HEK293 (cell line): ENCODE measurements around the gene TXLNA.

Experiments used
- CTCF ChIA-PET: fragments of 350-600 bp; formaldehyde crosslinking; extraction: SDS; loops from one replicate; lab custom pipeline; 2021; ENCODE audit warnings: antibody characterized with exemption; lab: Yijun Ruan, JAX
- POLR2A ChIA-PET: fragments of 300-600 bp; formaldehyde crosslinking; extraction: SDS; loops from one replicate; lab custom pipeline; 2020; ENCODE audit warnings: antibody characterized with exemption, inconsistent platforms; lab: Yijun Ruan, JAX
- H3K27ac ChIP-seq: fragments of 200-500 bp; sonication (Bioruptor generic); 2 replicates; pipeline ENCODE4 v1.5.1; 2014; ENCODE audit warnings: low read depth, low read length, control low read depth, inconsistent platforms; ENCODE audit errors: extremely low read depth
- H3K36me3 ChIP-seq, 2 experiments: fragments of 200-500 bp in 1 of 2; sonication (Bioruptor generic) in 1 of 2; 1 replicate in 1 of 2; 2 replicates in 1 of 2; pipeline ENCODE4 v1.5.1; 2014 to 2017; ENCODE audit warnings: inconsistent platforms in 2 of 2, low read length in 2 of 2; ENCODE audit not compliant: control insufficient read depth in 2 of 2, insufficient read depth in 1 of 2
- H3K4me1 ChIP-seq: fragments of 200-500 bp; sonication (Bioruptor generic); 2 replicates; pipeline ENCODE4 v1.5.1; 2014; ENCODE audit warnings: mild to moderate bottlenecking, low read length, inconsistent platforms; ENCODE audit not compliant: control insufficient read depth, insufficient read depth
- H3K4me3 ChIP-seq: 2 replicates; pipeline ENCODE4 v1.5.1; 2011; ENCODE audit warnings: low read depth, mild to moderate bottlenecking, control low read depth, low read length, moderate library complexity
- H3K9me3 ChIP-seq: fragments of 200-500 bp; sonication (Bioruptor generic); 2 replicates; pipeline ENCODE4 v1.5.1; 2014; ENCODE audit warnings: low read depth, low read length, inconsistent platforms; ENCODE audit not compliant: control insufficient read depth, insufficient read depth
- EGR2 ChIP-seq: fragments of 450-650 bp; formaldehyde crosslinking; IDR thresholded peaks from 2 replicates; pipeline ENCODE4 v1.5.1; 2016; ENCODE audit warnings: low read depth, missing biosample characterization, missing genetic modification characterization
- GLIS2 ChIP-seq: fragments of 450-650 bp; formaldehyde crosslinking; IDR thresholded peaks from 2 replicates; pipeline ENCODE4 v1.5.1; 2016; ENCODE audit warnings: missing biosample characterization, missing genetic modification characterization
- IKZF3 ChIP-seq: fragments of 450-650 bp; IDR thresholded peaks from 2 replicates; pipeline ENCODE4 v1.5.0; 2018; ENCODE audit warnings: missing biosample characterization, mild to moderate bottlenecking, missing genetic modification characterization, moderate library complexity
- OSR2 ChIP-seq: fragments of 450-650 bp; formaldehyde crosslinking; IDR thresholded peaks from 2 replicates; pipeline ENCODE4 v1.5.1; 2016; ENCODE audit warnings: missing biosample characterization, missing genetic modification characterization
- PRDM1 ChIP-seq: fragments of 450-650 bp; formaldehyde crosslinking; IDR thresholded peaks from 2 replicates; pipeline ENCODE4; 2016; ENCODE audit warnings: missing biosample characterization, missing genetic modification characterization
- SETDB1 ChIP-seq: IDR thresholded peaks from one replicate; pipeline ENCODE4 v1.6.1; 2017; ENCODE audit warnings: mild to moderate bottlenecking, low read length, moderate library complexity, mixed read lengths; ENCODE audit not compliant: insufficient read length
- SP2 ChIP-seq: fragments of 450-650 bp; formaldehyde crosslinking; IDR thresholded peaks from 2 replicates; pipeline ENCODE4 v1.5.1; 2016; ENCODE audit warnings: missing biosample characterization, missing genetic modification characterization
- ZBTB1 ChIP-seq: fragments of 450-650 bp; formaldehyde crosslinking; IDR thresholded peaks from 2 replicates; pipeline ENCODE4 v1.5.1; 2016; ENCODE audit warnings: missing biosample characterization, missing genetic modification characterization
- ZBTB8A ChIP-seq: fragments of 450-650 bp; formaldehyde crosslinking; IDR thresholded peaks from 2 replicates; pipeline ENCODE4 v1.5.1; 2016; ENCODE audit warnings: missing biosample characterization, missing genetic modification characterization
- ZFHX2 ChIP-seq: fragments of 450-650 bp; formaldehyde crosslinking; conservative IDR thresholded peaks from 2 replicates; pipeline ENCODE4 v1.5.1; 2016; ENCODE audit warnings: missing biosample characterization, missing genetic modification characterization
- ZNF223 ChIP-seq: fragments of 450-650 bp; formaldehyde crosslinking; IDR thresholded peaks from 2 replicates; pipeline ENCODE4 v1.5.1; 2016; ENCODE audit warnings: missing biosample characterization, missing genetic modification characterization
- ZNF302 ChIP-seq: fragments of 450-650 bp; formaldehyde crosslinking; IDR thresholded peaks from 2 replicates; pipeline ENCODE4 v1.5.1; 2016; ENCODE audit warnings: missing biosample characterization, missing genetic modification characterization, low read depth
- ZNF335 ChIP-seq: fragments of 450-650 bp; formaldehyde crosslinking; conservative IDR thresholded peaks from 2 replicates; pipeline ENCODE4 v1.5.1; 2016; ENCODE audit warnings: missing biosample characterization, missing genetic modification characterization
- ZNF341 ChIP-seq: fragments of 450-650 bp; formaldehyde crosslinking; IDR thresholded peaks from 2 replicates; pipeline ENCODE4; 2016; ENCODE audit warnings: low read depth, missing biosample characterization, missing genetic modification characterization
- ZNF391 ChIP-seq: fragments of 450-650 bp; formaldehyde crosslinking; IDR thresholded peaks from 2 replicates; pipeline ENCODE4 v1.5.1; 2016; ENCODE audit warnings: low read depth, missing biosample characterization, missing genetic modification characterization, borderline replicate concordance
- ZNF394 ChIP-seq: fragments of 450-650 bp; formaldehyde crosslinking; IDR thresholded peaks from 2 replicates; pipeline ENCODE4 v1.5.1; 2016; ENCODE audit warnings: missing biosample characterization, missing genetic modification characterization, mild to moderate bottlenecking, moderate library complexity, borderline replicate concordance
- ZNF416 ChIP-seq: fragments of 450-650 bp; formaldehyde crosslinking; IDR thresholded peaks from 2 replicates; pipeline ENCODE4 v1.5.1; 2016; ENCODE audit warnings: missing biosample characterization, missing genetic modification characterization
- ZNF510 ChIP-seq: fragments of 450-650 bp; formaldehyde crosslinking; IDR thresholded peaks from 2 replicates; pipeline ENCODE4 v1.5.1; 2018; ENCODE audit warnings: mild to moderate bottlenecking, missing genetic modification characterization, missing biosample characterization; ENCODE audit not compliant: insufficient replicate concordance
- ZNF514 ChIP-seq: fragments of 450-650 bp; formaldehyde crosslinking; IDR thresholded peaks from 2 replicates; pipeline ENCODE4 v1.5.1; 2016; ENCODE audit warnings: missing biosample characterization, missing genetic modification characterization
- ZNF558 ChIP-seq: fragments of 450-650 bp; formaldehyde crosslinking; IDR thresholded peaks from 2 replicates; pipeline ENCODE4 v1.5.1; 2016; ENCODE audit warnings: missing biosample characterization, missing genetic modification characterization
- ZNF580 ChIP-seq: fragments of 450-650 bp; formaldehyde crosslinking; IDR thresholded peaks from 2 replicates; pipeline ENCODE4 v1.5.1; 2016; ENCODE audit warnings: missing biosample characterization, missing genetic modification characterization
- ZNF670 ChIP-seq: fragments of 450-650 bp; formaldehyde crosslinking; IDR thresholded peaks from 2 replicates; pipeline ENCODE4 v1.5.1; 2016; ENCODE audit warnings: missing biosample characterization, missing genetic modification characterization, low read depth
- ZNF792 ChIP-seq: fragments of 450-650 bp; formaldehyde crosslinking; IDR thresholded peaks from 2 replicates; pipeline ENCODE4 v1.5.1; 2016; ENCODE audit warnings: missing biosample characterization, missing genetic modification characterization
- ZNF830 ChIP-seq: fragments of 450-650 bp; IDR thresholded peaks from 2 replicates; pipeline ENCODE4 v1.5.0; 2018; ENCODE audit warnings: missing biosample characterization, missing genetic modification characterization, low read depth, mild to moderate bottlenecking, moderate library complexity
- ZSCAN16 ChIP-seq: fragments of 450-650 bp; formaldehyde crosslinking; IDR thresholded peaks from 2 replicates; pipeline ENCODE4 v1.5.1; 2016; ENCODE audit warnings: missing biosample characterization, missing genetic modification characterization
- ZSCAN23 ChIP-seq: fragments of 450-650 bp; formaldehyde crosslinking; IDR thresholded peaks from 2 replicates; pipeline ENCODE4 v1.5.1; 2016; ENCODE audit warnings: missing biosample characterization, missing genetic modification characterization
- ZSCAN30 ChIP-seq: fragments of 450-650 bp; IDR thresholded peaks from 2 replicates; pipeline ENCODE4 v1.5.1; 2018; ENCODE audit warnings: missing biosample characterization, mild to moderate bottlenecking, missing genetic modification characterization, moderate library complexity

Gene TXLNA

GRCh38 chr1:32178380-32179192, 889 bp upstream of the TXLNA start:
- Histone ChIP-seq H3K9me3 (no peaks in the 10 kb centered on the region), H3K36me3 (peaks cover 8 to 44% of the 10 kb centered on the region in 2 experiments), H3K27ac (peak overlapping the region; percentile 76), H3K4me1 (peaks cover 6% of the 10 kb centered on the region; the same call in 1 of the 2 replicates), H3K4me3 (no peak overlapping the region)
- ChIA-PET POLR2A (interaction anchor here (0.6 to 2.7 kb wide), 22 partner anchors 9 to 216 kb away, joined by 3 to 26 read pairs (median 6); partner anchors contain the start of genes BSDC1, CCDC28B, HDAC1 and IQCC), CTCF (interaction anchor here (0.7 to 1.6 kb wide), 5 partner anchors 14 to 186 kb away, joined by 3 to 5 read pairs (median 4); partner anchors contain the start of gene TMEM39B)
- TF ChIP-seq ZSCAN16 (tag by site-specific recombination), result peak; percentile 87
- no peak for TF ChIP-seq ZNF670 (tag by site-specific recombination)
- TF ChIP-seq ZNF830, result no peak
- no peak for TF ChIP-seq ZNF514 (tag by site-specific recombination)
- TF ChIP-seq ZNF580 (tag by site-specific recombination), result no peak
- TF ChIP-seq GLIS2, result no peak
- TF ChIP-seq ZNF792 (tag by site-specific recombination), result no peak
- no peak for TF ChIP-seq ZBTB8A (tag by site-specific recombination)
- peak; percentile 73 for TF ChIP-seq PRDM1 (tag by site-specific recombination)

- peaks cover 13 to 44% of the 10 kb centered on the region in 2 experiments for H3K36me3 ChIP-seq
- TF ChIP-seq ZBTB1 (tag by site-specific recombination) (no peak), ZNF341 (tag by site-specific recombination) (0 out of 2 replicates have a peak, but pooled peaks have one; percentile 10), ZNF510 (tag by site-specific recombination) (no peak), IKZF3 (tag by site-specific recombination) (peak; percentile 89; the same call in 1 of the 2 replicates), ZNF223 (tag by site-specific recombination) (no peak), ZNF558 (tag by site-specific recombination) (no peak), ZSCAN30 (tag by site-specific recombination) (peak; percentile 8; the same call in 1 of the 2 replicates), ZSCAN23 (tag by site-specific recombination) (0 out of 2 replicates have a peak, but pooled peaks have one; percentile 12)
- TF ChIP-seq, all 188 proteins: peak for 4
- peaks cover 6% of the 10 kb centered on the region; the same call in 1 of the 2 replicates for H3K4me1 ChIP-seq
- H3K27ac ChIP-seq, result peak overlapping the region; percentile 76
- no peaks in the 10 kb centered on the region for H3K9me3 ChIP-seq
- ChIA-PET POLR2A (interaction anchor here (0.6 to 2.7 kb wide), 23 partner anchors 9 to 534 kb away, joined by 3 to 26 read pairs (median 6); partner anchors contain the start of genes BSDC1, CCDC28B, HDAC1 and IQCC), CTCF (interaction anchor here (0.7 to 1.6 kb wide), 5 partner anchors 15 to 185 kb away, joined by 3 to 5 read pairs (median 4); partner anchors contain the start of gene TMEM39B)
- peak overlapping the region; percentile 25 for H3K4me3 ChIP-seq
Measured at GRCh38 chr1:32179193-32179442, 357 bp upstream of the TXLNA start.

- peak overlapping the region; percentile 76 for H3K27ac ChIP-seq
- H3K9me3 ChIP-seq, result no peaks in the 10 kb centered on the region
- ChIA-PET POLR2A (interaction anchor here (0.6 to 2.7 kb wide), 11 partner anchors 12 to 214 kb away, joined by 3 to 26 read pairs (median 8); partner anchors contain the start of genes BSDC1, CCDC28B, IQCC and KPNA6), CTCF (interaction anchor here (0.7 to 1.6 kb wide), 2 partner anchors 21 to 107 kb away, joined by 3 to 5 read pairs; partner anchors contain the start of gene TMEM39B)
- H3K4me1 ChIP-seq, result peaks cover 6% of the 10 kb centered on the region; the same call in 1 of the 2 replicates
- peaks cover 24 to 43% of the 10 kb centered on the region in 2 experiments for H3K36me3 ChIP-seq
- 0 out of 2 replicates have a peak, but pooled peaks have one; percentile 52 for TF ChIP-seq SP2 (tag by site-specific recombination)
- peak; percentile 66 for TF ChIP-seq OSR2 (tag by site-specific recombination)
- TF ChIP-seq ZFHX2 (tag by site-specific recombination), result no peak
- TF ChIP-seq GLIS2, result peak; percentile 52
- TF ChIP-seq SETDB1, result no peak
- TF ChIP-seq ZNF416, result no peak
- TF ChIP-seq ZNF302 (tag by site-specific recombination), result no peak
- TF ChIP-seq ZNF391 (tag by site-specific recombination), result no peak
- peak; percentile 15; the same call in 1 of the 2 replicates for TF ChIP-seq ZNF394 (tag by site-specific recombination)
- peak; percentile 30; the same call in 1 of the 2 replicates for TF ChIP-seq ZNF341 (tag by site-specific recombination)
- peak; percentile 43; the same call in 1 of the 2 replicates for TF ChIP-seq ZNF335 (tag by site-specific recombination)
- no peak for TF ChIP-seq EGR2 (tag by site-specific recombination)
- peak overlapping the region; percentile 75 for H3K4me3 ChIP-seq
Measured at GRCh38 chr1:32180186-32181060, 948 bp downstream of the TXLNA start.
